GM19238 (cell line): ENCODE data around the gene MAP3K20.
"Not testable (repeated sequence)": the region's sequence is repeated elsewhere in the genome, so short reads cannot be mapped to it uniquely, and the experiment has no call there.

Source experiments
- DNase-seq: peaks from one replicate; pipeline ENCODE4 v3.0.0; 2011; ENCODE audit warnings: low spot score; ENCODE audit not compliant: insufficient read length

Gene MAP3K20

DNA sequence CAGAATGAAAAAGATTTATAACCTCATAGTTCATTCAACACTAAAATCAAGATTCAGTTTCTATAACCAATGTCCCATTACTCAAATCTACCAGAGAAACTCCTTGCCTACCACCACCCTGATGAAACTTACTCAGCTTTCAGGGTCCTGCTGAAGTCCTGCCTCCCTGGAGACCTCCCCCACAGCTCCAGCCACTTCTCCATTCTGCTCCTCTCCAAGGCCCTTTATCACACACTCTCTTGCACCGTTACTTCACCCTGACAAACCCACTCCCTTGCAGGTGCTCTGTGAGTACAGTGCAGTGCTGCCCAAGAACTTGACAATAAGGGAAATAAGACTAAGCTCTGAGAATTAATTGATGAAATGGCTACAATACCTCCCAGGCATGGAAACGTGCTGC, 195.5 kb downstream of the MAP3K20 start:
- DNase-seq: no peak

DNA sequence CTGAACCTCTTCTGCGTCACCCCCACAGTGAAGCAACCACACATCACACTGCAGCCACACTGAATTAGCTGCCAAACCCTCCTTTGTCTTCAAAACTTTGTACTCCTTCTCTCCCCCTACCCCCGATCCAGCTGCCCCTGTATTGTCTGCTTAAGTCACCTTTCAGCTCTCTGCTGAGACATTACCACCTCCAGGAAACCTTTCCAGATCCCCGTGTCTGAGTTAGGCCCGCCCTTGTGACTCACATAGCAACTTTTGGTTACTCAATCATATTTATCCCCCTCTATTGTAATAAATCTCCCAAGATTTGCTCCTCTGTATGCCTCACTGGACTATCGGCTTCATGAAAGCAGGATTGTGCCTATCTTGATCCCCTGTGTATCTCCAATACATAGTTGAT, 196.2 kb downstream of the MAP3K20 start:
- DNase-seq: no peak

DNA sequence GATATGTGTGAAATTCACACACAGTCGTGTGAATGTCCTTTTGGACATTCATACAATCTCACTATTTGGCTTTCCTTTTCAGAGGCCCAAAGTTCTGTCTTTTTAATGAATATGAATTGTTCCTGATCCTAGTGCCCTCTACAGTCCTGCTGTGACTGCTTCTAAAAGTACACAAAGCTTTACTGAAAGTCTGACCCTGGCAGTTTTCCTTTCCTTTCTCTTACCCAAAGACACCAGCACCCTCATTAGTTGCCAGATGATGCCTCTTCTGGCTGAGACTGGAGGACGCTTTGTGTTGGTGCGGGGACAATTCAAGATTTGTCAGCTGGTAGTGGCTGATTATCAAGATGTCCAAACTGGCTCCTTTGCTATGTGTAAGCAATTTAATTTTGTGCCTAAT, 197.2 kb downstream of the MAP3K20 start:
- no peak for DNase-seq

DNA sequence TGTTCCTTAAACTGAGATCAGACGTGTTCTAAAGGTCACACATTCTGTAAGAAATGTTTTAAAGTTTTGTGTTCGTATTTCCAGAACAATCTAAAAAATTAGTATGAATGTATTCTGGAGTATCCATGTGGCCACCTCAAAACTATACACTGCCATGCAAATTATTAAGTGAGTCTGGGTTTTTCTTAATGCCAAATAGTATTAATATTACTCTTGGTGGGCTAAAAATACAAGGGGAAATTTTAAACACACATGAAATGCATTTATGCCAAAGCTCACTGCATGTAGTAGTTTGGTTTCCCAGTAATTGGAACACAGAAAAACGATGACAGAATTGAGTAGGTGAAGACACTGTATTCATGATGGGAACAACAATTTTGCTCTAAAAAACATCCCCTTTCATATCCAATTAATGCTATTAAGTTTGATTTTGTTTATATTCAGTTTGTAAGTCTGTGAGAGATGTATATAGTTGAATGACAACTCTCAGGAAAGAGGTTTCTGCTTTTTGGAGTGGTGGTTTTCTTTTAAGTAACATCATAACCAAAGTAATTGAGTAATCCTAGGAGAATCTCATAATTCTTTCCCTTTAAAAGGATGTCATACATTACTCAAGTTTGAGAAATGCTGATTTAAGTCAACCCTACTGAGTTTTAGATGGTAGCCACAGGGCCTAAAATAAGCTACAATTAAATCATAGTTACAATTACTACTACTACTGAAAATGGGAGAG, 203.3 kb downstream of the MAP3K20 start:
- no peak for DNase-seq

DNA sequence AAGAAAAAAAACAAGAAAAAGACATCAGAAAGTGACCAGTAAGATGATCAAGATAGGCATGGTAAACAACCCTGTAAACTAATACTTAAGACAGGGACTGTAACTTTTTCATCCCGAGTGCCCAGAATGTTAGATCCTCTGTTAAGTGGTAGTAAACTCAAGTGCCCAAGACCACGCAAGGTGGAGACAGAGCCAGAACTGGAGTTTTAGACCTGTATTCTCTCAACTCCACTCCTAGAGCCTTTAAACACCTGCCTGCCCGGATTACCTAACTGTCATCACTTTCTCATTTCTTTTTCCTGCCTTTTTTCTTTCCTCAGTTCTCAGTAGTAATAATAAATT, 203.9 kb downstream of the MAP3K20 start:
- DNase-seq: no peak

DNA sequence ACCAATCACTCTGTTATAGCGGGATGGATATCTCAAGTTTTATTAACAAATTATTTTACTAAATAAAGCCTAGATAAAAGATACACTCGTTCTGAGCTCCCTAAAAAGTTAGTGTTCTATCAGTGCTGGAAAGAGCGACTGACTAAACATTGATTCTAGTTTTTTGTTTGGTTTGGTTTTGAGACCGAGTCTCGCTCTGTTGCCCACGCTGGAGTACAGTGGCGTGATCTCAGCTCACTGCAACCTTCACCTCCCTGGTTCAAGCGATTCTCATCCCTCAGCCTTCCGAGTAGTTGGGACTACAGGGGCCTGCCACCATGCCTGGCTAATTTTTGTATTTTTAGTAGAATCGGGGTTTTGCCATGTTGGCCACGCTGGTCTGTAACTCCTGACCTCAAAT, 205.2 kb downstream of the MAP3K20 start:
- DNase-seq: no peak

DNA sequence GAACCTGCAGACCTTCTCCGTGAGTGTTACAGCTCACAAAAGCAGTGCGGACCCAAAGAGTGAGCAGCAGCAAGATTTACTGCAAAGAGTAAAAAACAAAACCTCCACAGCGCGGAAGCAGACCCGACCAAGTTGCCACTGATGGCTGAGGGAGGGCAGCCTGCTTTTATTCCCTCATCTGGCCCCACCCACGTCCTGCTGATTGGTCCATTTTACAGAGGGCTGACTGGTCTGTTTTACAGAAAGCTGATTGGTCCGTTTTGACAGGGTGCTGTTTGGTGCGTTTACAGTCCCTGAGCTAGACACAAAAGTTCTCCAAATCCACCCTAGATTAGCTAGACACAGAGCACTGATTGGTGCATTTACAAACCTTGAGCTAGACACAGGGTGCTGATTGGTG, 206.3 kb downstream of the MAP3K20 start:
- not testable (repeated sequence) for DNase-seq

DNA sequence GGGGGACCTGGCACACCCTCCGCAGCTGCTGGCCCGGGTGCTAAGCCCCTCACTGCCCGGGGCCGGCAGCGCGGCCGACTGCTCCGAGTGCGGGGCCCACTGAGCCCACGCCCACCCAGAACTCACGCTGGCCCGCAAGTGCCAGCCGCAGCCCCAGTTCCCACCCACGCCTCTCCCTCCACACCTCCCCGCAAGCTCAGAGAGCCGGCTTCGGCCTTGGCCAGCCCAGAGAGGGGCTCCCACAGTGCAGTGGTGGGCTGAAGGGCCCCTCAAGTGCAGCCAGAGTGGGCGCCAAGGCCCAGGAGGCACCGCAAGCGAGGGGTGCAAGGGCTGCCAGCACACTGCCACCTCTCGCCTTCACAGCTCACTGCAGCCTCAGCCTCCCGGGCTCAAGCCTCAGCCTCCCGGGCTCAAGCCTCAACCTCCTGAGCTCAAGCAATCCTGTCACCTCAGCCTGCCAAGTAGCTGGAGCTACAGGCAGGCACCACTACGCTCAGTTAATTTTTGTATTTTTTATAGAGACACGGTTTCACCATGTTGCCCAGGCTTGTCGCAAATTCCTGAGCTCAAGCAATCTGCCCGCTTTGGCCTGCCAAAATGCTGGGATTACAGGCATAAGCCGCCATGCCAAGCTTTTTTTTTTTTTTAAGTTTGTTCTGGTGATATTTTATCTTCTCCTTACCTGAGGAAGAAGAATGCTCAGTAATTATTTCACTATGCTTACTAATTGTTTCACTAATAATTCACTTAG, 207.3 kb downstream of the MAP3K20 start:
- no peak for DNase-seq

DNA sequence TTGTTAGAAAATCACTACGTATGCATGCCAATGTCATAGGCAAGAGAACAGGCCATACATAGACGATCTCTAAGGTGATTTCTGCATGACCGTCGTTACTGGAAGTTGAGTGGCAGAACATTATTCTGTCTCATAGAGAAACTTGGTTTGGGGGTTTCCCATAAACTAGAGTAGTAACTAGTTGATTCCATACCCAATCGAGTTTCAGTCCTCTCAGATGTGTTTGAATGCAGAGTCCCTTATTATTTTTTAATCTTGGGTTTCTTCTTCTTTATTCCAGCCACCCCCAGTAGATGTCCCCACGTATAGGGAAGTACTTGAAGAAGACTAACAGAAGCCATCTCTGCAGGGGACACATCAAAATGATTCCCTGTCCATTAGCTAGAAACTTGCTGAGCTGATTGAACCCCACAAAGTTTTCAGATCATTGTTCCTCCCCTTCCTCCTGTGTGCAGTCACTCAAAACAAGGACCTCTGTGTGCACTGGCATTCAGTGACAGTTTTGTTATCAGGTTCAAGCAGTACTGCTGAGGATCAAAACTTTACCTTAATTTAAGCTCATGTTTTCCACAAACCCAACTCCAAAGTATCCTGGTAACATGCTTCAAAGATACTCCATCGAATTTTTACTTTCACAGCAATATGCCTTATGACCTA, 210.6 kb downstream of the MAP3K20 start:
- DNase-seq: peak; percentile 29

DNA sequence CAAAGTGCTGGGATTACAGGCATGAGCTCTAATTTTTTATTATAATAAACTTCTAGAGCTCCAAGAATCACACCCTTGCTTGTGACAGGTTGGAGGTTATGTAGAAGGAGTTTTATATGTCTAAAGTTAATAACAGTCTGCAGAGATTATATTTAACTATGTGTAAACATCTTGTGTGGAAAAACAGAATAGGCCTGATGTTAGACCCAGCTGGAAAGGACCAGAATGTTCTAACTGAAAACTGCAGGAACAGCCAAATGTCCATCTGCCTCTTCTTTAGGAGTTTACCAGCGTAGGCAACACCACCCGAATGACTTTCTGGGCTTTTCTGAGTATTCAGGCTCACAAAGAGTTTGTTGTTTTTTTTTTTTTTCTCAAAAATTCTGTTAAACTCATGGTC, 211.9 kb downstream of the MAP3K20 start:
- DNase-seq: no peak

DNA sequence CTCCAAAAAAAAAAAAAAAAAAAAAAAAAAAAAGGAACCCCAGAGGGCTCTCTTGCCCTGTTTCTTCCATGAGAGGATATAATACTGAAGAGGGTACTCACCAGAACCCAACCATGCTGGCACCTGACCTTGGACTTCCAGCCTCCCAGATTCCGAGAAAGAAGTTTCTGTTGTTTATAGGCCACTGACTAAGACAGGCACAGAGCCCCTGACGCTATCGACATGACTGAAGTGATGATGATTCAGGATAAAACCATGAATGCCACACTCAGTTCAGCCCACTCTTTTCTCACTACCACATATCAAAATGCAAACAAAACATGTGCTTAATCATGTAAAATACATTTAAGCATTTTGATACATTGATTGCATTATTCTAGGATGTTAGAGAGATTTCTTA, 212.9 kb downstream of the MAP3K20 start:
- no peak for DNase-seq

DNA sequence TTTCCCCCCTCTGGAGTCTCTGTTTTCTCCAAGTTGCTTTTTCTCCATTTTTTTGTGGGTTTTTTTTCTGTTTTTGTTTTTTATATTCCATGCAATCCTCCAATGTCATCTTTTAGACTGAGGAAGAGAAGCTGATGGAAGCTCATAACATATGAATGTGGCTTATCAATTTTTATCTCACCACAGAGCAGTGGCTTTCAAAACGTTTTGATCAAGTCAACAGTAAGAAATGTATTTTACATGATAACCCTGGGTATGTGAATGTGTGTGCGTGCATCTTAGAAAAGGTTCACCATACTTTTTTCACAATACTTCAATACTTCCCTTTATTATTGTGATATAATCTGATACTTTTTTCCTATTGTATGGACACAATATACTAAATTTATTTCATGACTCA, 214.4 kb downstream of the MAP3K20 start:
- DNase-seq: no peak

DNA sequence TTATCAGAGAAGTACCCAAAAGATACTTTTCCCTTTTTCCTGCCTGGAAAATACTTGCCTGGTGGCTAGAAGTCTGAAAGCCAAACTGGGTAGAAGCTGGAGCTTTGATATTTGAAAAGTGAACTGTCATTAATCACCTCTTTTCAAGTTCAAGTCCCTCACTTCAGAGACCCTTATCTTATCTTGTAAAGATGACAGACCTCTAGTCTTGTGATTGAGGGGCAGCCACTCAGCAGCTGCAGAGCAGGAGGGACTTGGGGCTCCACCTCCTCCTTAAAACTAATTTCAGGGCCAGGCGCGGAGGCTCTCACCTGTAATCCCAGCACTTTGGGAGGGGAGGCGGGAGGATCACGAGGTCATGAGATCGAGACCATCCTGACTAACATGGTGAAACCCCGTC, 214.9 kb downstream of the MAP3K20 start:
- DNase-seq: no peak

DNA sequence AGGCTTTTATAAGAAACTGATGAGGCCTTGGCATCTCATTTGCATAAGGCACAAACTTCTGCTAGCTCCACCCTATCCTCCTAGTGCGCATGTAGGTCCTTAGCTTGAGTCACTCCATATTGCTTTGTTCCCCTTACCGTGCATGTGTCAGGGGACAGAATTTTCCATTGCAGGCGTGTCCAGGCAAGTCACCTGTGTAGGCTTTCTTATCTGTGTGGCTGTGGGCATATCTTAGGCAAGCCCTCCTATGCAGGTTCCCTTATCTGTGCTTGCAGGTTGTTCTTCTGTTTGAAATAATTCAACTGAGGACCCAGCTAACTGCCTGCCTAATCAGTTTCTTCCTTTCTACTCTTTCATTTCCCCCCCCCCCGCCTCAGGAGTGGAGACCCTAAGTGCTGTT, 215.8 kb downstream of the MAP3K20 start:
- DNase-seq: no peak

DNA sequence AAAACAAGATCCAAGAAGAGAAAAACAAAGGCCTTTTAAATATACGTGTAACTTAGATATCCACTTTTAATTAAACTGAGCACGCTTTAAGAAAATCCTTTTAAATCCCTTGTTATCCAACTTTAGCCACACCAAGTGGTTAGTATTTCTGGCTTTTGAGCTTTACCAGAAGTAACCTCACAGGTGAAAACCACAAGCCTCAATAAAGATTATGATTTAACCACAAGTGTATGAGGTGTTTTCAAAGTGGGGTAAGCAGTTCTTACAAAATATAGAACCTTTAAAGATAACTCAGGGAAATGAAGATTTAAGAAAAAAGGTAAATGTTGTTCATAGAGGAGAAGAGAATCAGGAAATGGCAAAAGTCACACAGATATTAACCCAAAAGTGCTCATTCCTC, 220.6 kb downstream of the MAP3K20 start:
- no peak for DNase-seq

DNA sequence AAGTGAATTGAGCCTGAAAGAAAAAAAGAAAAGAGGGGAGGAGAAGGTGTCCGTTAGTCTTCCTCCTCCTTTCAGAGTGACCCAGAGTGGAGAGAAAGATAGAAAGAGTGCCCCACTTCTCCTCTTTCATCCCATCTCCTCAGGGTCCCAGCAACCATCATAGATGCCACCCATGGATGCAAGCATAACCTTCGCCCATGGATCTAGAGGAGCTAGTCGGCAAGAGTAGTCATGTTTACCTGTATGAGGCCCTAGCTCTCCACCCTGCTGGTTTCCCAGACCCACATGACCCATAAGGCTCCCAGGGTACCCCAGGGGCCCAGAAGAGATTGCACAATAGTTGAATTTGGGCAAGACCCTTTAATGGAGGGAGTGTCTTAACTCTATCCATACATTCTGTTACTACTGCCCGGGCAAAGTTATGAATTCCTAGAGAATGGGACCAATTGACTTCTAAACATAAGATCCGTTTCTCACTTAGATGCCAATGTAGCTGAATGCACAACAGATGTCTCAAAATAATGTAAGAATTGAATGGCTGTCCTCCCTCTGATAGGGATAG, 223.0 kb downstream of the MAP3K20 start:
- DNase-seq: no peak

DNA sequence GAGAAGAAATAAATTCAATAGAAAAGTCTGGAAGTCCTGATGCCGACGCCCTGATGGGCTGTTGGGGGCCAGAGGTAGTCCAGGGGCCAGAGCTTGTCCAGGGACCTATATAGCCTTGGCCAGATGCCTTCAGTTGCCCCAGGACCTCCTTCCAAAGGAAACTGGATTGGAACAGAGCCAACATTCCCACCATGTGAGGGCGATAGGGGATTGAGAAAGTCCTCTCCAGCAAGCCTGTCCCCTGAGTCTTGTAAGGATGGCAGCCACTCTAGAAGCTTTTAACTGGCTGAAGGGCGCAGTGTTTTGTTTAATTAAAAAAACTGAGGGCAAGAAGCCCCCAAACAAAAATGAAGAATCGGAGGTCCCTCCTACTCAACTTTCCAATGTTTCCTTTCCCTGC, 224.1 kb downstream of the MAP3K20 start:
- no peak for DNase-seq

DNA sequence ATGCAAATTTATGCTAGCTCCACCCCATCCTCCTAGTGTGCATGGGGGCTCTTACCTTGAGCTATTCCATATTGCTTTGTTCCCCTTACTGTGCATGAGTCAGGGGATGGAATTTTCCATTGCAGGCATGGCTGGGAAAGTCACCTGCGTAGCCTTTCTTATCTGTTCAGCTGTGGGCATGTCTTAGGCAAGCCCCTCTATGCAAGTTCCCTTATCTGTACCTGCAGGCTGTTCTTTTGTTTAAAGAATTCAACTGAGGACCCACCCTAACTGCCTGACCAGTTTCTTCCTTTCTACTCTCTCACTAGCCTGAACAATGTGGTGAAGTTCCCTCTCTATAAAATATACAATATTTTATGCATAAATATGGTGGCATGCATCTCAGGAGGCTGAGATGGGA, 224.8 kb downstream of the MAP3K20 start:
- no peak for DNase-seq

DNA sequence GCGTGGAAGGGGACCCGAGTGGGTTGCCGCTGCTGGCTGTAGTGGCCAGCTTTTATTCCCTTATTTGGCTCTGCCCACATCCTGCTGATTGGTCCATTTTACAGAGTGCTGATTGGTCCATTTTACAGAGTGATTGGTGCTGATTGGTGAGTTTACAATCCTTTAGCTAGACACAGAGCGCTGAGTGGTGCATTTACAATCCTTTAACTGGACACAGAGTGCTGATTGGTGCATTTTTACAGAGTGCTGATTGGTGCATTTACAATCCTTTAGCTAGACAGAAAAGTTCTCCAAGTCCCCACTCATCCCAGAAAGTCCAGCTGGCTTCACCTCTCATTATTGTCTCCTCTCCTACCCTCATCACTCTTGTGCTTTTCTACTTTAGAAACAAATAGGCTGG, 225.9 kb downstream of the MAP3K20 start:
- DNase-seq: not testable (repeated sequence)

DNA sequence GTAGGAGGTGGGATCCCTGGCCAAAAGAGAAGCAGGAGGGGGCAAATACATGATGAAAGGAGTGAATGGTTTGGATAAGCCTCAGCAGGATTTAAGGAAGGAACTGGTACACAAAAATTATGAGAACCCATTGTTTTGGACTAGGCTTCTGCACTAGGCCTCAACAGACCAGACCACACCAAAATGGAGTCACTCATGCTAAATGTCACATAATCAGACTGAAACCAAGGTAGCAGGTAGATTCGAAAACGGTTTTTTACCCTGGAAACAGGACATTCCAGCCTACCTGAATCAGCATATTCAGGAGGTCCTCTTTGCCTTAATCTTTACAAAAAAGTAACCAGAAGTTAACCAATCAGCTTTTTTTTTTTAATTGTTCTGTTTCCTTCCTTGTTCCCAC, 229.7 kb downstream of the MAP3K20 start:
- DNase-seq: no peak

DNA sequence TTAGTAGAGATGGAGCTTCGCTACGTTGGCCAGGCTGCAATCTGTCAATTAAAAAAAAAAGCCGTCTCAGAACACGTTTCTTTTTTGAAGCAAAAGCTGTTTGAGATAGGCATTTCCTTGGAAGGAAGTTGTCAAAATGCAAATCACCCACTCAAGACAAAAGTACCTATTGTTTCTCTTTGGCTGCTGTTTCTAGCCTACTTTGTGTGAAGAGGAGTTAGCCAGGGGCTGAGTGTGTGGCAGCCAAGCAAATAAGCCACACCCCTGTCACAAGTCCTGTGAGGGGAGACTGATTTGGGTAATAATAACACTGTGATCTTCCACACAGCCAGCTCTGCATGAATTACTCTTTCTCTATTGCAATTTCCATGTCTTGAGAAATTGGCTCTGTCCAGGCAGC, 231.6 kb downstream of the MAP3K20 start:
- peak; percentile 13 for DNase-seq

DNA sequence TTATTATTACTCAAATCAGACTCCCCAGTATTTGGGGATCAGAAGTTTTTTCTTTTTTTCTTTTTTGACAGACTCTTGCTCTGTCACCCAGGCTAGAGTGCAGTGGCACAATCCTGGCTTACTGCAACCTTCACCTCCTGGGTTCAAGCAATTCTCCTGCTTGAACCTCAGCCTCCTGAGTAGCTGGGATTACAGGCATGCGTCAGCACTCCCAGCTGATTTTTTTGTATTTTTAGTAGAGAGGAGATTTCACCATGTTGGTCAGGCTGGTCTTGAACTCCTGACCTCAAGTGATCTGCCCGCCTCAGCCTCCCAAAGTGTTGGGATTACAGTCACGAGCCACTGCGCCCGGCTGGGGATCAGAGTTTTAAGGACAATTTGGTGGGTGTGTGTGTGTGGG, 233.7 kb downstream of the MAP3K20 start:
- DNase-seq: not testable (repeated sequence)
